HuH-7 (cell line): Measurements from ENCODE around the gene BANP.
"Not testable (repeated sequence)": the region's sequence is repeated elsewhere in the genome, so short reads cannot be mapped to it uniquely, and the experiment has no call there.

ENCODE experiments used
- DNase-seq: peaks from one replicate; pipeline ENCODE4 v3.0.0; 2011; ENCODE audit warnings: low spot score

BANP gene

GRCh38 chr16:88067530-88068411 lies 116.5 kb downstream of the BANP start:
- no peak for DNase-seq

- no peak for DNase-seq
Measured at GRCh38 chr16:88068476-88069396, 117.5 kb downstream of the BANP start.

- DNase-seq, result no peak
Measured at GRCh38 chr16:88069397-88070168, 118.3 kb downstream of the BANP start.

- DNase-seq, result no peak
Measured at GRCh38 chr16:88070341-88070740, 119.1 kb downstream of the BANP start.

GRCh38 chr16:88070989-88071625 lies 119.9 kb downstream of the BANP start:
- DNase-seq, result no peak

GRCh38 chr16:88071908-88072307 lies 120.7 kb downstream of the BANP start:
- no peak for DNase-seq

GRCh38 chr16:88072571-88073001 lies 121.4 kb downstream of the BANP start:
- no peak for DNase-seq

GRCh38 chr16:88073201-88073721 lies 122.0 kb downstream of the BANP start:
- no peak for DNase-seq

GRCh38 chr16:88074041-88074440 lies 122.8 kb downstream of the BANP start:
- no peak for DNase-seq

GRCh38 chr16:88076211-88076931 lies 125.1 kb downstream of the BANP start:
- DNase-seq, result no peak

- not testable (repeated sequence) for DNase-seq
Measured at GRCh38 chr16:88076932-88077320, 125.7 kb downstream of the BANP start.

- DNase-seq, result no peak
Measured at GRCh38 chr16:88077328-88078108, 126.3 kb downstream of the BANP start.

GRCh38 chr16:88078111-88078775 lies 127.0 kb downstream of the BANP start:
- DNase-seq, result no peak

GRCh38 chr16:88083582-88083981 lies 132.3 kb downstream of the BANP start:
- no peak for DNase-seq

- no peak for DNase-seq
Measured at GRCh38 chr16:88084881-88085280, 133.6 kb downstream of the BANP start.

GRCh38 chr16:88086571-88087516 lies 135.6 kb downstream of the BANP start:
- no peak for DNase-seq

GRCh38 chr16:88087517-88087877 lies 136.3 kb downstream of the BANP start:
- DNase-seq, result no peak

GRCh38 chr16:88088161-88088581 lies 136.9 kb downstream of the BANP start:
- no peak for DNase-seq
